ENCODE measurements around the gene ALDH1B1.

DNA sequence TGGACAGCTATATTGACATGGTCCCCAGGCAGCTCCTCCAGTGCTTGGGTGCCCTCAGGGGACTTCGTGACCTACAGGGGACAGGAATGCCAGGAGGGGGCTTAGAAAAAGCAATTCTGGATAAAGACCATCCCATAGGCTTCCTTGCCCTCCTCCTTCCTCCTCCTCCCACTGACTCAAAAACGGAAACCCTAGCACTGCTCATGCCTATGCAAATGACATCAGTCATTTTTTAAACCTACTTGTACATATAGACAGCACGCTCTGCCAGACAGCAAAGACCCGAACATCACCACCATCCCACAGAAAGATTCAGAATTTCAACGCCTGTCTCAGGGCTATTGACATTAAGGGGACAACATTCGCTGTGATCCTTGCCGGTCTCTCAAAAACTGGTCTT, 20.8 kb downstream of the ALDH1B1 start:
- TF ChIP-seq CTCF (conservative IDR thresholded peaks at IDR 0.05 in 1 of 2, IDR thresholded peaks at IDR 0.05 in 1 of 2; ENCODE audit: low read depth in 1 of 2, low read length in 2 of 2) (no peak), EZH2 (IDR thresholded peaks at IDR 0.05; ENCODE audit: low read length, missing control alignments) (no peak)

All from fibroblast of lung (primary cell).